ENCODE data around the gene TAS1R3.
"Not testable (repeated sequence)": the region's sequence is repeated elsewhere in the genome, so short reads cannot be mapped to it uniquely, and the experiment has no call there.

The TAS1R3 gene

DNA sequence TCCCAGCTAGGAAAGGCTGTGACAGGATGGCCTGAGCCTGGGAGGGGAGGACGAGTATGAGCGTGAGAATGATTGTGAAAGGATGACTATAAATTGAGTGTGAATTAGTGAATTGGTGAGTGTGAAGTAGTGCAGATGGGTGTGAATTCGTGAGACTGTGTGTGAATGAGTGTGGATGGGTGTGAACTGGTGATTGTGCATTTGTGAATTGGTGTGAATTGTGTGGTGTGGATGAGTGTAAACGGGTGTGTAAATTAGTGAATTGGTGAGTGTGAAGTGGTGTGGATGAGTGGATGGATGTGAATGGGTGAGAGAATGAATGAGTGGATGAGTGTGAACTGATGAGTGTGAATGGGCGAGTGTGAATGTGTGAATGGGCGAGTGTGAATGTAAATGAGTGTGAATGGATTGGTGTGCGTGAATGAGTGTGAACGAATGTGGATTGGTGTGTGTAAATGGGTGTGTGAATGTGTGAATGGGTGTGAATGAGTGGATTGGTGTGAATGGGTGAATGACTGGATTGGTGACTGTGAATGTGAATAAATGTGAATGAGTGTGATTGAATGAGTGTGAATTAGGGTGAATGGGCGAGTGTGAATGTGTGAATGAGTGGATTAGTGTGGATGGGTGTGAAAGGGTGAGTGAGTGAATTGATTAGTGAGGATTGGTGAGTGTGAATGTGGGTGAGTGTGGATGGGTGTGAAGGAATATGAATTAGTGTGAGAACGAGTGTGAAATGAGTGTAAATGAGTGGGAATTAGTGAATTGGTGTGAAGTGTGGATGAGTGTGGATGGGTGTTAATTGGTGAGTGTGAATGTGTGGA, 35.0 kb downstream of the TAS1R3 start:
- no peaks in the 10 kb centered on the region for H3K79me2 ChIP-seq (ENCODE audit: control insufficient read depth, low read length)
- H3K27ac ChIP-seq (ENCODE audit: low read depth, low read length) = no peak overlapping the region
- H3K4me3 ChIP-seq (ENCODE audit: low read length) = no peak overlapping the region
- peaks cover 18% of the 10 kb centered on the region for H3K9me3 ChIP-seq (ENCODE audit: control insufficient read depth, insufficient read depth, low read length)
- peaks cover 6% of the 10 kb centered on the region; the same call in 1 of the 2 replicates for H3F3A ChIP-seq (ENCODE audit: control insufficient read depth, insufficient read depth)
- H4K20me1 ChIP-seq (ENCODE audit: control insufficient read depth, insufficient read depth, low read depth, low read length) = no peaks in the 10 kb centered on the region
- TF ChIP-seq, protein P1, sequence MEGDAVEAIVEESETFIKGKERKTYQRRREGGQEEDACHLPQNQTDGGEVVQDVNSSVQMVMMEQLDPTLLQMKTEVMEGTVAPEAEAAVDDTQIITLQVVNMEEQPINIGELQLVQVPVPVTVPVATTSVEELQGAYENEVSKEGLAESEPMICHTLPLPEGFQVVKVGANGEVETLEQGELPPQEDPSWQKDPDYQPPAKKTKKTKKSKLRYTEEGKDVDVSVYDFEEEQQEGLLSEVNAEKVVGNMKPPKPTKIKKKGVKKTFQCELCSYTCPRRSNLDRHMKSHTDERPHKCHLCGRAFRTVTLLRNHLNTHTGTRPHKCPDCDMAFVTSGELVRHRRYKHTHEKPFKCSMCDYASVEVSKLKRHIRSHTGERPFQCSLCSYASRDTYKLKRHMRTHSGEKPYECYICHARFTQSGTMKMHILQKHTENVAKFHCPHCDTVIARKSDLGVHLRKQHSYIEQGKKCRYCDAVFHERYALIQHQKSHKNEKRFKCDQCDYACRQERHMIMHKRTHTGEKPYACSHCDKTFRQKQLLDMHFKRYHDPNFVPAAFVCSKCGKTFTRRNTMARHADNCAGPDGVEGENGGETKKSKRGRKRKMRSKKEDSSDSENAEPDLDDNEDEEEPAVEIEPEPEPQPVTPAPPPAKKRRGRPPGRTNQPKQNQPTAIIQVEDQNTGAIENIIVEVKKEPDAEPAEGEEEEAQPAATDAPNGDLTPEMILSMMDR (IDR thresholded peaks at IDR 0.05; ENCODE audit: low read depth, low read length, poor library complexity, severe bottlenecking) = no peak
- TF ChIP-seq EZH2phosphoT487 (IDR thresholded peaks at IDR 0.05; ENCODE audit: borderline replicate concordance, low read length) = no peak
- H3K36me3 ChIP-seq (ENCODE audit: control insufficient read depth, low read length) = peaks cover 6% of the 10 kb centered on the region
- H3K4me2 ChIP-seq (ENCODE audit: low read length) = no peak overlapping the region
- no peaks in the 10 kb centered on the region for H3K4me1 ChIP-seq (ENCODE audit: control insufficient read depth, low read length)
- H3K27me3 ChIP-seq (ENCODE audit: control insufficient read depth, low read length) = no peaks in the 10 kb centered on the region
- no peaks in the 10 kb centered on the region for H3K9me2 ChIP-seq (replicated peaks; ENCODE audit: control insufficient read depth, low read length)

DNA sequence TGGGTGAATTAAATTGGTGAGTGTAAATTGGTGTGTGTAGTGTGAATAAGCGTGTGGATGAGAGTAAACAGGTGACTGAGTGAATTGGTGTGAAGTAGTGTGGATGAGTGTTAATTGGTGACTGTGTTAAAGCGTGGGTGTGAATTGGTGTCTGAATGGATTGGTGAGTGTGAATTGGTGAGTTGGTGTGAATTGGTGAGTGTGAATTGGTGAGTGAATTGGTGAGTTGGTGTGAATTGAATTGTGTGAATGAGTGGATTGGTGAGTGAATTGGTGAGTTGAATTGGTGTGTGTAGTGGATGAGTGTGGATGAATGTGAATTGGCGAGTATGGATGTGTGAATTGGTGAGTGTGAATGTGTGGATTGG, 35.6 kb downstream of the TAS1R3 start:
- Histone ChIP-seq H3K79me2 (ENCODE audit: control insufficient read depth, low read length) (peaks cover 5% of the 10 kb centered on the region), H3K27me3 (ENCODE audit: control insufficient read depth, low read length) (no peaks in the 10 kb centered on the region), H3K27ac (ENCODE audit: low read depth, low read length) (no peak overlapping the region), H3K4me3 (ENCODE audit: low read length) (no peak overlapping the region), H3K4me1 (ENCODE audit: control insufficient read depth, low read length) (peaks cover 5% of the 10 kb centered on the region), H3F3A (ENCODE audit: control insufficient read depth, insufficient read depth) (peaks cover 6% of the 10 kb centered on the region; the same call in 1 of the 2 replicates), H3K9me3 (ENCODE audit: control insufficient read depth, insufficient read depth, low read length) (peaks cover 18% of the 10 kb centered on the region), H3K36me3 (ENCODE audit: control insufficient read depth, low read length) (peaks cover 12% of the 10 kb centered on the region), H3K4me2 (ENCODE audit: low read length) (no peak overlapping the region), H3K9me2 (replicated peaks; ENCODE audit: control insufficient read depth, low read length) (no peaks in the 10 kb centered on the region), H4K20me1 (ENCODE audit: control insufficient read depth, insufficient read depth, low read depth, low read length) (peaks cover 4% of the 10 kb centered on the region; the same call in 1 of the 2 replicates)
- TF ChIP-seq EZH2phosphoT487 (IDR thresholded peaks at IDR 0.05; ENCODE audit: borderline replicate concordance, low read length) = no peak
- TF ChIP-seq, protein P1 (IDR thresholded peaks at IDR 0.05; ENCODE audit: low read depth, low read length, poor library complexity, severe bottlenecking) = no peak

DNA sequence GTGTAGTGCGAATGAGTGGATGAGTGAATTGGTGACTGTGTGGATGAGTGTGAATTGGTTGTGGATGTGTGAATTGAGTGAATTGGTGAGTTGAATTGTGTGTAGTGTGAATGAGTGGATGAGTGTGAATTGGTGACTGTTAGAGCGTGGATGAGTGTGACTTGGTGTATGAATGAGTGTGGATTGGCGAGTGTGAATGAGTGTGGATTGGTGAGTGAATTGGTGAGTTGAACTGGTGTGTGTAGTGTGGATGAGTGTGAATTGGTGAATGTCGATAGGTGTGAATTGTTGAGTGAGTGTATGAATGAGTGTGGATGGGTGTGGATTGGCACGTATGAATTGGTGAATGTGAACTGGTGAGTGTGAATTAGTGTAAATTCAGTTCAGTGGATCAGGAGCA, 36.2 kb downstream of the TAS1R3 start:
- peaks cover 17% of the 10 kb centered on the region for H3K36me3 ChIP-seq (ENCODE audit: control insufficient read depth, low read length)
- H3K27ac ChIP-seq (ENCODE audit: low read depth, low read length) = no peak overlapping the region
- H3K4me1 ChIP-seq (ENCODE audit: control insufficient read depth, low read length) = peaks cover 11% of the 10 kb centered on the region
- no peak overlapping the region for H3K4me2 ChIP-seq (ENCODE audit: low read length)
- H3F3A ChIP-seq (ENCODE audit: control insufficient read depth, insufficient read depth) = peaks cover 6% of the 10 kb centered on the region; the same call in 1 of the 2 replicates
- no peaks in the 10 kb centered on the region for H3K27me3 ChIP-seq (ENCODE audit: control insufficient read depth, low read length)
- H4K20me1 ChIP-seq (ENCODE audit: control insufficient read depth, insufficient read depth, low read depth, low read length) = peaks cover 6% of the 10 kb centered on the region; the same call in 1 of the 2 replicates
- peaks cover 18% of the 10 kb centered on the region for H3K9me3 ChIP-seq (ENCODE audit: control insufficient read depth, insufficient read depth, low read length)
- no peak overlapping the region for H3K4me3 ChIP-seq (ENCODE audit: low read length)
- TF ChIP-seq, protein P1 (IDR thresholded peaks at IDR 0.05; ENCODE audit: low read depth, low read length, poor library complexity, severe bottlenecking) = no peak
- TF ChIP-seq EZH2phosphoT487 (IDR thresholded peaks at IDR 0.05; ENCODE audit: borderline replicate concordance, low read length) = no peak
- no peaks in the 10 kb centered on the region for H3K9me2 ChIP-seq (replicated peaks; ENCODE audit: control insufficient read depth, low read length)
- H3K79me2 ChIP-seq (ENCODE audit: control insufficient read depth, low read length) = peaks cover 11% of the 10 kb centered on the region

DNA sequence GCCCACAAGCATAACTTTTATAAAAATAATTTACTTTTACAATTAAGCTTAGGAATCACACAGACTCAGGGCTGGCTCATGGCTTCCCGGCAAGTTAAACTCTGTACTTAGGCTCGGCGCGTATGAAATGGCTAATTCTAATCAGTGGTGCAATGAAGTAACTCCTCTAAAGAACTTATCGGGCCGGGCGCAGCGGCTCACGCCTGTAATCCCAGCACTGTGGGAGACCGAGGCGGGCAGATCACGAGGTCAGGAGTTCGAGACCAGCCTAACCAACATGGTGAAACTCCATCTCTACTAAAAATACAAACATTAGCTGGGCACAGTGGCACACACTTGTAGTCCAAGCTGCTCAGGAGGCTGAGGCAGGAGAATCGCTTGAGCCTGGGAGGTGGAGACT, 39.0 kb downstream of the TAS1R3 start:
- H3K4me3 ChIP-seq (ENCODE audit: low read length); H3K27ac ChIP-seq (ENCODE audit: low read depth, low read length); H3K4me2 ChIP-seq (ENCODE audit: low read length); H3K9me2 ChIP-seq (replicated peaks; ENCODE audit: control insufficient read depth, low read length); H3K27me3 ChIP-seq (ENCODE audit: control insufficient read depth, low read length); H3F3A ChIP-seq (ENCODE audit: control insufficient read depth, insufficient read depth); H4K20me1 ChIP-seq (ENCODE audit: control insufficient read depth, insufficient read depth, low read depth, low read length): not testable (repeated sequence)
- peaks cover 35% of the 10 kb centered on the region for H3K79me2 ChIP-seq (ENCODE audit: control insufficient read depth, low read length)
- H3K4me1 ChIP-seq (ENCODE audit: control insufficient read depth, low read length) = peaks cover 27% of the 10 kb centered on the region
- peaks cover 37% of the 10 kb centered on the region for H3K36me3 ChIP-seq (ENCODE audit: control insufficient read depth, low read length)
- H3K9me3 ChIP-seq (ENCODE audit: control insufficient read depth, insufficient read depth, low read length) = peaks cover 18% of the 10 kb centered on the region

Measured in DOHH2 (cell line).